ENCODE measurements around the gene ZCCHC14. TPM values are rescaled to one million over a fixed set of nuclear protein-coding genes. Genes with fewer than 3 reads are reported as not detected.
"Not testable (repeated sequence)": the region's sequence is repeated elsewhere in the genome, so short reads cannot be mapped to it uniquely, and the experiment has no call there.

The ZCCHC14 gene
- total RNA-seq, 2 experiments from 2014 or later: 16.4 to 18.3 TPM

- not testable (repeated sequence) for H3K27me3 Mint-ChIP-seq, DNase-seq, H3K4me3 Mint-ChIP-seq
Measured at GRCh38 chr16:87477209-87477981, 15.4 kb downstream of the ZCCHC14 start.

GRCh38 chr16:87474566-87474996 is 18.2 kb downstream of the ZCCHC14 start:
- ChIA-PET CTCF (no interaction called here), POLR2A (no interaction called here)
- intact Hi-C loops (cut with DNase I, micrococcal nuclease): no loop called here
- no peak for DNase-seq
- Histone ChIP-seq H3K4me1 (ENCODE audit: insufficient read depth, low read length) (peaks cover 9% of the 10 kb centered on the region), H3K27ac (ENCODE audit: low read depth in 1 of 2, low read length in 2 of 2) (no peak overlapping the region), H3K4me3 (ENCODE audit: low read length) (no peak overlapping the region), H3K9me3 (ENCODE audit: control insufficient read depth in 1 of 2, insufficient read depth in 1 of 2, low read length in 2 of 2) (no peaks in the 10 kb centered on the region), H3K36me3 (ENCODE audit: insufficient read depth, low read length) (no peaks in the 10 kb centered on the region), H3K27me3 (ENCODE audit: control insufficient read depth in 1 of 2, insufficient read depth in 2 of 2, low read length in 2 of 2) (no peaks in the 10 kb centered on the region)
- H3K27ac Mint-ChIP-seq: no peak overlapping the region
- peaks cover 34% of the 10 kb centered on the region for H3K36me3 Mint-ChIP-seq (ENCODE audit: low read depth)
- H3K9me3 Mint-ChIP-seq: no peaks in the 10 kb centered on the region
- TF ChIP-seq CTCF (IDR thresholded peaks at IDR 0.05): no peak
- H3K27me3 Mint-ChIP-seq: no peaks in the 10 kb centered on the region
- H3K4me1 Mint-ChIP-seq (ENCODE audit: low read depth): peaks cover 46% of the 10 kb centered on the region
- no peak for ATAC-seq (ENCODE audit: poor library complexity)
- no peak overlapping the region for H3K4me3 Mint-ChIP-seq

More at GRCh38 chr16:87477209-87477981, 15.4 kb downstream of the ZCCHC14 start:
- H3K4me1 Mint-ChIP-seq (ENCODE audit: low read depth): peaks cover 54% of the 10 kb centered on the region
- H3K4me1 ChIP-seq (ENCODE audit: insufficient read depth, low read length); POLR2A ChIA-PET; H3K27ac ChIP-seq (ENCODE audit: low read depth in 1 of 2, low read length in 2 of 2); H3K27ac Mint-ChIP-seq; H3K9me3 Mint-ChIP-seq; H3K36me3 ChIP-seq (ENCODE audit: insufficient read depth, low read length); H3K9me3 ChIP-seq (ENCODE audit: control insufficient read depth in 1 of 2, insufficient read depth in 1 of 2, low read length in 2 of 2); intact Hi-C loops (cut with DNase I, micrococcal nuclease); H3K27me3 ChIP-seq (ENCODE audit: control insufficient read depth in 1 of 2, insufficient read depth in 2 of 2, low read length in 2 of 2); H3K4me3 ChIP-seq (ENCODE audit: low read length); ATAC-seq (ENCODE audit: poor library complexity): not testable (repeated sequence)
- H3K36me3 Mint-ChIP-seq (ENCODE audit: low read depth): peaks cover 44% of the 10 kb centered on the region
- CTCF ChIA-PET: interaction anchor here (0.7 kb wide), 1 partner anchor 16 kb away, joined by 5 read pairs; no protein-coding TSS in a partner anchor

GRCh38 chr16:87474017-87474416 is 18.8 kb downstream of the ZCCHC14 start:
- Mint-ChIP-seq H3K27ac (no peak overlapping the region), H3K4me3 (no peak overlapping the region), H3K4me1 (ENCODE audit: low read depth) (peaks cover 46% of the 10 kb centered on the region), H3K27me3 (no peaks in the 10 kb centered on the region), H3K9me3 (no peaks in the 10 kb centered on the region), H3K36me3 (ENCODE audit: low read depth) (peaks cover 28% of the 10 kb centered on the region)
- TF ChIP-seq CTCF (IDR thresholded peaks at IDR 0.05): no peak
- H3K4me1 ChIP-seq (ENCODE audit: insufficient read depth, low read length): peaks cover 9% of the 10 kb centered on the region
- ChIA-PET POLR2A (no interaction called here), CTCF (no interaction called here)
- no peak for ATAC-seq (ENCODE audit: poor library complexity)
- no peak overlapping the region for H3K4me3 ChIP-seq (ENCODE audit: low read length)
- H3K36me3 ChIP-seq (ENCODE audit: insufficient read depth, low read length): no peaks in the 10 kb centered on the region
- no peaks in the 10 kb centered on the region for H3K27me3 ChIP-seq (ENCODE audit: control insufficient read depth in 1 of 2, insufficient read depth in 2 of 2, low read length in 2 of 2)
- no peak overlapping the region for H3K27ac ChIP-seq (ENCODE audit: low read depth in 1 of 2, low read length in 2 of 2)
- H3K9me3 ChIP-seq (ENCODE audit: control insufficient read depth in 1 of 2, insufficient read depth in 1 of 2, low read length in 2 of 2): no peaks in the 10 kb centered on the region
- intact Hi-C loops (cut with DNase I, micrococcal nuclease): no loop called here
- DNase-seq: no peak

GRCh38 chr16:87472935-87473334 is 19.9 kb downstream of the ZCCHC14 start:
- no peak overlapping the region for H3K27ac Mint-ChIP-seq
- peaks cover 27% of the 10 kb centered on the region for H3K36me3 Mint-ChIP-seq (ENCODE audit: low read depth)
- H3K4me1 Mint-ChIP-seq (ENCODE audit: low read depth): peaks cover 43% of the 10 kb centered on the region
- H3K9me3 Mint-ChIP-seq: no peaks in the 10 kb centered on the region
- H3K27me3 Mint-ChIP-seq: no peaks in the 10 kb centered on the region
- ChIA-PET CTCF (no interaction called here), POLR2A (no interaction called here)
- no peak for TF ChIP-seq CTCF (IDR thresholded peaks at IDR 0.05)
- ATAC-seq (ENCODE audit: poor library complexity) (no peak), DNase-seq (no peak)
- H3K4me3 Mint-ChIP-seq: no peak overlapping the region
- H3K9me3 ChIP-seq (ENCODE audit: control insufficient read depth in 1 of 2, insufficient read depth in 1 of 2, low read length in 2 of 2): no peaks in the 10 kb centered on the region
- H3K4me1 ChIP-seq (ENCODE audit: insufficient read depth, low read length): peaks cover 9% of the 10 kb centered on the region
- H3K4me3 ChIP-seq (ENCODE audit: low read length): no peak overlapping the region
- H3K36me3 ChIP-seq (ENCODE audit: insufficient read depth, low read length): no peaks in the 10 kb centered on the region
- intact Hi-C loops (cut with DNase I, micrococcal nuclease): no loop called here
- H3K27ac ChIP-seq (ENCODE audit: low read depth in 1 of 2, low read length in 2 of 2): no peak overlapping the region
- no peaks in the 10 kb centered on the region for H3K27me3 ChIP-seq (ENCODE audit: control insufficient read depth in 1 of 2, insufficient read depth in 2 of 2, low read length in 2 of 2)

Data from CD4-positive, alpha-beta T cell (primary cell).